K562 (cell line): ENCODE results near the gene SOCS3.

ENCODE experiments used
- CTCF ChIP-seq, 3 experiments: IDR thresholded peaks in 2 of 3; conservative IDR thresholded peaks in 1 of 3; 2 replicates each; pipeline ENCODE4 v1.5.1; 2011 to 2012; ENCODE audit warnings: low read length in 3 of 3, mild to moderate bottlenecking in 3 of 3, control low read depth in 2 of 3, improper control_type of control experiment in 1 of 3, inconsistent platforms in 1 of 3, low read depth in 1 of 3, mixed read lengths in 1 of 3, moderate library complexity in 1 of 3; ENCODE audit not compliant: insufficient read depth in 2 of 3
- EP300 ChIP-seq: IDR thresholded peaks from 2 replicates; pipeline ENCODE4 v1.6.1; 2012; ENCODE audit warnings: low read length, improper control_type of control experiment
- EZH2 ChIP-seq: IDR thresholded peaks from 2 replicates; pipeline ENCODE4 v1.6.1; 2012; ENCODE audit warnings: low read depth, mild to moderate bottlenecking, inconsistent platforms, low read length, borderline replicate concordance
- HCFC1 ChIP-seq: IDR thresholded peaks from 2 replicates; pipeline ENCODE4 v1.6.1; 2012; ENCODE audit warnings: low read depth, low read length, improper control_type of control experiment
- JUN ChIP-seq, 2 experiments: sonication (generic) in 1 of 2; formaldehyde crosslinking in 1 of 2; IDR thresholded peaks; 2 replicates each; pipeline versions ENCODE4 v1.6.1 to v1.8.0; 2012 to 2022; ENCODE audit warnings: borderline replicate concordance in 2 of 2, mild to moderate bottlenecking in 2 of 2, improper control_type of control experiment in 1 of 2, low read depth in 1 of 2, low read length in 1 of 2, missing genetic modification reagents in 1 of 2
- KLF6 ChIP-seq: fragments of 250-450 bp; sonication (Bioruptor Pico); IDR thresholded peaks from 2 replicates; pipeline ENCODE4 v1.4.0; 2020; ENCODE audit warnings: mild to moderate bottlenecking, moderate library complexity, borderline replicate concordance
- POLR2AphosphoS5 ChIP-seq: IDR thresholded peaks from 2 replicates; pipeline ENCODE4 v1.6.1; 2011; ENCODE audit warnings: mild to moderate bottlenecking, low read depth, low read length, moderate library complexity; ENCODE audit not compliant: control insufficient read depth, insufficient read depth
- RBM15 ChIP-seq: fragments of 200-400 bp; formaldehyde crosslinking; IDR thresholded peaks from 2 replicates; pipeline ENCODE4 v1.6.1; 2018; ENCODE audit warnings: mild to moderate bottlenecking, low read length, moderate library complexity; ENCODE audit not compliant: insufficient read depth
- SOX6 ChIP-seq: fragments of 450-650 bp; IDR thresholded peaks from 2 replicates; pipeline ENCODE4 v1.6.1; 2014; ENCODE audit warnings: mild to moderate bottlenecking
- ZC3H11A ChIP-seq: IDR thresholded peaks from 2 replicates; pipeline ENCODE4 v1.6.1; 2012; ENCODE audit warnings: low read depth, low read length, improper control_type of control experiment
- ZNF785 ChIP-seq: fragments of 250-450 bp; sonication (Bioruptor Pico); IDR thresholded peaks from 2 replicates; pipeline ENCODE4 v1.4.0; 2020; ENCODE audit warnings: mild to moderate bottlenecking
- TF ChIP-seq, protein P1 (sequence below): fragments of 450-650 bp; formaldehyde crosslinking; IDR thresholded peaks from 2 replicates; pipeline ENCODE4 v1.4.0; 2020; ENCODE audit warnings: mild to moderate bottlenecking, moderate library complexity

- no peak for TF ChIP-seq JUN (IDR thresholded peaks at IDR 0.05; ENCODE audit: borderline replicate concordance, low read depth, low read length)
- no peak for TF ChIP-seq JUN (CRISPR knock-in tag; IDR thresholded peaks at IDR 0.05; ENCODE audit: borderline replicate concordance)
- TF ChIP-seq ZNF785 = no peak
- TF ChIP-seq CTCF (IDR thresholded peaks at IDR 0.05 in 2 of 3, conservative IDR thresholded peaks at IDR 0.05 in 1 of 3; ENCODE audit: insufficient read depth in 2 of 3, low read depth in 1 of 3, low read length in 3 of 3) = no peak
- no peak for TF ChIP-seq POLR2AphosphoS5
- TF ChIP-seq, protein P1, sequence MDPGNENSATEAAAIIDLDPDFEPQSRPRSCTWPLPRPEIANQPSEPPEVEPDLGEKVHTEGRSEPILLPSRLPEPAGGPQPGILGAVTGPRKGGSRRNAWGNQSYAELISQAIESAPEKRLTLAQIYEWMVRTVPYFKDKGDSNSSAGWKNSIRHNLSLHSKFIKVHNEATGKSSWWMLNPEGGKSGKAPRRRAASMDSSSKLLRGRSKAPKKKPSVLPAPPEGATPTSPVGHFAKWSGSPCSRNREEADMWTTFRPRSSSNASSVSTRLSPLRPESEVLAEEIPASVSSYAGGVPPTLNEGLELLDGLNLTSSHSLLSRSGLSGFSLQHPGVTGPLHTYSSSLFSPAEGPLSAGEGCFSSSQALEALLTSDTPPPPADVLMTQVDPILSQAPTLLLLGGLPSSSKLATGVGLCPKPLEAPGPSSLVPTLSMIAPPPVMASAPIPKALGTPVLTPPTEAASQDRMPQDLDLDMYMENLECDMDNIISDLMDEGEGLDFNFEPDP (CRISPR knock-in tag) = no peak
- no peak for TF ChIP-seq KLF6 (CRISPR knock-in tag)
- TF ChIP-seq HCFC1 = no peak
- no peak for TF ChIP-seq EZH2
- TF ChIP-seq SOX6 = no peak
- TF ChIP-seq EP300 = no peak
- TF ChIP-seq RBM15 = no peak
- no peak for TF ChIP-seq ZC3H11A
These were observed 34.7 kb downstream of the SOCS3 start for GRCh38 chr17:78325076-78325687.
